Measurements from ENCODE around the gene PDSS2. TPM values are rescaled to one million over a fixed set of nuclear protein-coding genes. Genes with fewer than 3 reads are reported as not detected.

The PDSS2 gene
- total and polyA plus RNA-seq, 2 of the 8 experiments (the other 6 are each of a cell fraction or from before 2014, with no cell fraction given), result 10.7 to 16.1 TPM

DNA sequence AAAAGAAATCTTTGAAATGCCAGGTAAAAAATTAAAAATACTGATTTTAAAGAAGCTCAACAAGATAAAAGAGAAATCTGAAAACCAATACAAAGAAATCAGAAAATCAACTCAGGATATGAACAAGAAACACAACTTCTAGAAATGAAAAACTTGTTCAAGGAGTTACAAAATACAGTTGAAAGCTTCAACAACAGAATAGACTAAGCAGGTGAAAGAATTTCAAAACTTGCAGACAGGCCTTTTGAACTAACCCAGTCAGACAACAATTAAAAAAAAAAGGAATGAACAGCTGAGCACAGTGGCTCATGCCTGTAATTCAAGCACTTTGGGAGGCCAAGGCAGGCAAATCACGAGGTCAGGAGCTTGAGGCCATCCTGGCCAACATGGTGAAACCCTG, 57.8 kb downstream of the PDSS2 start (continued):
- TF ChIP-seq, protein P1, sequence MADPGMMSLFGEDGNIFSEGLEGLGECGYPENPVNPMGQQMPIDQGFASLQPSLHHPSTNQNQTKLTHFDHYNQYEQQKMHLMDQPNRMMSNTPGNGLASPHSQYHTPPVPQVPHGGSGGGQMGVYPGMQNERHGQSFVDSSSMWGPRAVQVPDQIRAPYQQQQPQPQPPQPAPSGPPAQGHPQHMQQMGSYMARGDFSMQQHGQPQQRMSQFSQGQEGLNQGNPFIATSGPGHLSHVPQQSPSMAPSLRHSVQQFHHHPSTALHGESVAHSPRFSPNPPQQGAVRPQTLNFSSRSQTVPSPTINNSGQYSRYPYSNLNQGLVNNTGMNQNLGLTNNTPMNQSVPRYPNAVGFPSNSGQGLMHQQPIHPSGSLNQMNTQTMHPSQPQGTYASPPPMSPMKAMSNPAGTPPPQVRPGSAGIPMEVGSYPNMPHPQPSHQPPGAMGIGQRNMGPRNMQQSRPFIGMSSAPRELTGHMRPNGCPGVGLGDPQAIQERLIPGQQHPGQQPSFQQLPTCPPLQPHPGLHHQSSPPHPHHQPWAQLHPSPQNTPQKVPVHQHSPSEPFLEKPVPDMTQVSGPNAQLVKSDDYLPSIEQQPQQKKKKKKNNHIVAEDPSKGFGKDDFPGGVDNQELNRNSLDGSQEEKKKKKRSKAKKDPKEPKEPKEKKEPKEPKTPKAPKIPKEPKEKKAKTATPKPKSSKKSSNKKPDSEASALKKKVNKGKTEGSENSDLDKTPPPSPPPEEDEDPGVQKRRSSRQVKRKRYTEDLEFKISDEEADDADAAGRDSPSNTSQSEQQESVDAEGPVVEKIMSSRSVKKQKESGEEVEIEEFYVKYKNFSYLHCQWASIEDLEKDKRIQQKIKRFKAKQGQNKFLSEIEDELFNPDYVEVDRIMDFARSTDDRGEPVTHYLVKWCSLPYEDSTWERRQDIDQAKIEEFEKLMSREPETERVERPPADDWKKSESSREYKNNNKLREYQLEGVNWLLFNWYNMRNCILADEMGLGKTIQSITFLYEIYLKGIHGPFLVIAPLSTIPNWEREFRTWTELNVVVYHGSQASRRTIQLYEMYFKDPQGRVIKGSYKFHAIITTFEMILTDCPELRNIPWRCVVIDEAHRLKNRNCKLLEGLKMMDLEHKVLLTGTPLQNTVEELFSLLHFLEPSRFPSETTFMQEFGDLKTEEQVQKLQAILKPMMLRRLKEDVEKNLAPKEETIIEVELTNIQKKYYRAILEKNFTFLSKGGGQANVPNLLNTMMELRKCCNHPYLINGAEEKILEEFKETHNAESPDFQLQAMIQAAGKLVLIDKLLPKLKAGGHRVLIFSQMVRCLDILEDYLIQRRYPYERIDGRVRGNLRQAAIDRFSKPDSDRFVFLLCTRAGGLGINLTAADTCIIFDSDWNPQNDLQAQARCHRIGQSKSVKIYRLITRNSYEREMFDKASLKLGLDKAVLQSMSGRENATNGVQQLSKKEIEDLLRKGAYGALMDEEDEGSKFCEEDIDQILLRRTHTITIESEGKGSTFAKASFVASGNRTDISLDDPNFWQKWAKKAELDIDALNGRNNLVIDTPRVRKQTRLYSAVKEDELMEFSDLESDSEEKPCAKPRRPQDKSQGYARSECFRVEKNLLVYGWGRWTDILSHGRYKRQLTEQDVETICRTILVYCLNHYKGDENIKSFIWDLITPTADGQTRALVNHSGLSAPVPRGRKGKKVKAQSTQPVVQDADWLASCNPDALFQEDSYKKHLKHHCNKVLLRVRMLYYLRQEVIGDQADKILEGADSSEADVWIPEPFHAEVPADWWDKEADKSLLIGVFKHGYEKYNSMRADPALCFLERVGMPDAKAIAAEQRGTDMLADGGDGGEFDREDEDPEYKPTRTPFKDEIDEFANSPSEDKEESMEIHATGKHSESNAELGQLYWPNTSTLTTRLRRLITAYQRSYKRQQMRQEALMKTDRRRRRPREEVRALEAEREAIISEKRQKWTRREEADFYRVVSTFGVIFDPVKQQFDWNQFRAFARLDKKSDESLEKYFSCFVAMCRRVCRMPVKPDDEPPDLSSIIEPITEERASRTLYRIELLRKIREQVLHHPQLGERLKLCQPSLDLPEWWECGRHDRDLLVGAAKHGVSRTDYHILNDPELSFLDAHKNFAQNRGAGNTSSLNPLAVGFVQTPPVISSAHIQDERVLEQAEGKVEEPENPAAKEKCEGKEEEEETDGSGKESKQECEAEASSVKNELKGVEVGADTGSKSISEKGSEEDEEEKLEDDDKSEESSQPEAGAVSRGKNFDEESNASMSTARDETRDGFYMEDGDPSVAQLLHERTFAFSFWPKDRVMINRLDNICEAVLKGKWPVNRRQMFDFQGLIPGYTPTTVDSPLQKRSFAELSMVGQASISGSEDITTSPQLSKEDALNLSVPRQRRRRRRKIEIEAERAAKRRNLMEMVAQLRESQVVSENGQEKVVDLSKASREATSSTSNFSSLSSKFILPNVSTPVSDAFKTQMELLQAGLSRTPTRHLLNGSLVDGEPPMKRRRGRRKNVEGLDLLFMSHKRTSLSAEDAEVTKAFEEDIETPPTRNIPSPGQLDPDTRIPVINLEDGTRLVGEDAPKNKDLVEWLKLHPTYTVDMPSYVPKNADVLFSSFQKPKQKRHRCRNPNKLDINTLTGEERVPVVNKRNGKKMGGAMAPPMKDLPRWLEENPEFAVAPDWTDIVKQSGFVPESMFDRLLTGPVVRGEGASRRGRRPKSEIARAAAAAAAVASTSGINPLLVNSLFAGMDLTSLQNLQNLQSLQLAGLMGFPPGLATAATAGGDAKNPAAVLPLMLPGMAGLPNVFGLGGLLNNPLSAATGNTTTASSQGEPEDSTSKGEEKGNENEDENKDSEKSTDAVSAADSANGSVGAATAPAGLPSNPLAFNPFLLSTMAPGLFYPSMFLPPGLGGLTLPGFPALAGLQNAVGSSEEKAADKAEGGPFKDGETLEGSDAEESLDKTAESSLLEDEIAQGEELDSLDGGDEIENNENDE (IDR thresholded peaks at IDR 0.05; ENCODE audit: insufficient replicate concordance, low read length), result no peak
- TF ChIP-seq ZNF274 (IDR thresholded peaks at IDR 0.05; ENCODE audit: borderline replicate concordance, extremely low read depth, low read length), result no peak
- no peak for TF ChIP-seq SIN3A (conservative IDR thresholded peaks at IDR 0.05 in 1 of 2, IDR thresholded peaks at IDR 0.05 in 1 of 2; ENCODE audit: low read depth in 1 of 2, low read length in 2 of 2)
- no peak for TF ChIP-seq JUND (IDR thresholded peaks at IDR 0.05; ENCODE audit: low read length)
- no peak for TF ChIP-seq SP4 (IDR thresholded peaks at IDR 0.05; ENCODE audit: low read length)
- no peak for TF ChIP-seq TCF12 (IDR thresholded peaks at IDR 0.05; ENCODE audit: low read depth, low read length)
